Sigmoid colon (tissue), 7 donors: ENCODE data around the gene CREBZF. TPM values are rescaled to one million over a fixed set of nuclear protein-coding genes. Genes with fewer than 3 reads are reported as not detected.
"Not testable (repeated sequence)": the region's sequence is repeated elsewhere in the genome, so short reads cannot be mapped to it uniquely, and the experiment has no call there.

Experiments
- DNase-seq: peaks from one replicate; pipeline ENCODE4 v3.0.0-alpha.2; 2019
- H3K27ac ChIP-seq, 4 donors: fragments of 200-600 bp; sonication (generic); one replicate each; pipeline ENCODE4 v1.5.1; 2016 to 2019; ENCODE audit warnings: mild to moderate bottlenecking in 1 of 4
- H3K27me3 ChIP-seq, 3 donors: fragments of 200-600 bp; sonication (generic); one replicate each; pipeline ENCODE4 v1.5.1; 2019; ENCODE audit warnings: mild to moderate bottlenecking in 1 of 3
- H3K36me3 ChIP-seq, 4 donors: fragments of 200-600 bp; sonication (generic); one replicate each; pipeline ENCODE4 v1.5.1; 2016 to 2019
- H3K4me1 ChIP-seq, 4 donors: fragments of 200-600 bp; sonication (generic); one replicate each; pipeline ENCODE4 v1.5.1; 2017 to 2019
- H3K4me3 ChIP-seq, 4 donors: fragments of 200-600 bp; sonication (generic); one replicate each; pipeline ENCODE4 v1.5.1; 2017 to 2019; ENCODE audit warnings: mild to moderate bottlenecking in 2 of 4, moderate library complexity in 1 of 4
- H3K9me3 ChIP-seq, 4 donors: fragments of 200-600 bp in 3 of 4; sonication (generic) in 3 of 4; one replicate each; pipeline versions ENCODE4 v1.5.1 to v1.6.1; 2013 to 2019
- EP300 ChIP-seq, 4 donors: sonication (generic); formaldehyde crosslinking; IDR thresholded peaks; one replicate each; pipeline ENCODE4 v1.6.1; 2017; ENCODE audit warnings: antibody characterized with exemption in 4 of 4
- POLR2A ChIP-seq, 2 donors: fragments of 450-650 bp; IDR thresholded peaks; one replicate each; pipeline ENCODE4 v1.6.1; 2016; ENCODE audit warnings: antibody characterized with exemption in 2 of 2, mild to moderate bottlenecking in 2 of 2, moderate library complexity in 2 of 2
- POLR2AphosphoS5 ChIP-seq, 4 donors: sonication (generic); formaldehyde crosslinking; IDR thresholded peaks; one replicate each; pipeline ENCODE4 v1.6.1; 2017; ENCODE audit warnings: antibody characterized with exemption in 4 of 4
- WGBS, 2 donors: extraction: QIAGEN DNeasy Blood & Tissue Kit; methylation state at CpG; one replicate each; pipeline ENCODE4 v1.1.7; 2013; 5-methylcytosine and 5-hydroxymethylcytosine counted together
- intact Hi-C: fragments of 100-400 bp; cut with DNase I; formaldehyde crosslinking; loops from one replicate; pipeline ENCODE4 v1.15.1; 2023
- polyA plus RNA-seq, 3 donors: library from polyadenylated mRNA; stranded (reverse); fragments of 200-250 nt; gene quantifications; one replicate each; pipeline ENCODE4 v1.2.3, GENCODE V29; 2013
- total RNA-seq, 4 donors: library from RNA; depleted of rRNA; stranded (reverse); fragments of >200 nt; gene quantifications; one replicate each; pipeline ENCODE4 v1.1.0, GENCODE V29; 2016
- TF ChIP-seq, protein P1 (sequence below), 4 experiments: fragments of 450-650 bp in 3 of 4; fragments of 200-600 bp in 1 of 4; IDR thresholded peaks; one replicate each; pipeline ENCODE4 v1.5.1; 2016 to 2019; ENCODE audit warnings: antibody characterized with exemption in 4 of 4, mild to moderate bottlenecking in 3 of 4, moderate library complexity in 2 of 4
- donor health status: healthy with polysubstance abuse.
- donor health status: Bipolar disorder and iron deficiency.
- donor health status: healthy.

Gene CREBZF
- total and polyA plus RNA-seq, 7 donors: 9.9 to 75.6 (median 50.3) TPM

DNA sequence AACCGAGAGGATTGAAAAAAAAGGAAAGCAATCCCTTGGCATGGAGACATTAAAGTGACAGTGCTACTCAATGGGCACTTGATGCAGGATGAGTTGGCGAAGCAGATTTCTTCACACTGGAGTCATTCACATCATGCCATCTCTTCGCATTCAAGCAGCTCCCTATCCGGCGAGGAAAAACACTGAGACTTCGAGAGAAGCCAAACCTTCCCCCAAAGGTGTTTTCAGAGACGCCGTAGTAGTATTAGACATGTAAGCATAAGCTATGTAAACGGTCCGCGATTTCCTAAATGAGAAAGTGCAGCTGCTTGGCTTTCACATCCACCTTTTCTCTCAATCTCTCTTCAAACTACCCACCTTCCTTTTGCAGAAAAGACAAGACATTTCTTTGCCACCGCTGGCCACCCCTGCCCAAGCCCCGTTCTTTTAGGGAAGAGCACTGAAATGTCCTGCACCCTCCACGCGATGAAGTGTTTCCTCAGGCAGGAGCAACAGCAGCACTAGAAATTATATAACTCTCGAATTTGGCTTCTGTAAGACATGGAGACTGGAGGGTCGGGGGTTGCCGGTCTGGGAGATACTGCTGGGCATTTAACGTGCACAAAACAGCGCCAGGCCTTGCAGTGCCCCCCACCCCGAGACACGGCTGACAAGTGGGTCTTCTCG is 37.5 kb downstream of the CREBZF start, which contains the start of gene DLG2:
TSS of gene DLG2 (minus strand) at position 13 of the 666 bp plus-strand sequence.
- intact Hi-C loops: loop anchor here (5.0 kb wide), 1 partner anchor 60 kb away; the partner anchor contains the start of gene CCDC89
- H3K9me3 ChIP-seq: no peaks in the 10 kb centered on the region
- WGBS, 2 donors: 0 to 1% methylated on average over 23 of the region's 23 CpGs
- TF ChIP-seq POLR2AphosphoS5 (IDR thresholded peaks at IDR 0.05): peak in 1 of 4 donors; percentile 41
- TF ChIP-seq, protein P1, sequence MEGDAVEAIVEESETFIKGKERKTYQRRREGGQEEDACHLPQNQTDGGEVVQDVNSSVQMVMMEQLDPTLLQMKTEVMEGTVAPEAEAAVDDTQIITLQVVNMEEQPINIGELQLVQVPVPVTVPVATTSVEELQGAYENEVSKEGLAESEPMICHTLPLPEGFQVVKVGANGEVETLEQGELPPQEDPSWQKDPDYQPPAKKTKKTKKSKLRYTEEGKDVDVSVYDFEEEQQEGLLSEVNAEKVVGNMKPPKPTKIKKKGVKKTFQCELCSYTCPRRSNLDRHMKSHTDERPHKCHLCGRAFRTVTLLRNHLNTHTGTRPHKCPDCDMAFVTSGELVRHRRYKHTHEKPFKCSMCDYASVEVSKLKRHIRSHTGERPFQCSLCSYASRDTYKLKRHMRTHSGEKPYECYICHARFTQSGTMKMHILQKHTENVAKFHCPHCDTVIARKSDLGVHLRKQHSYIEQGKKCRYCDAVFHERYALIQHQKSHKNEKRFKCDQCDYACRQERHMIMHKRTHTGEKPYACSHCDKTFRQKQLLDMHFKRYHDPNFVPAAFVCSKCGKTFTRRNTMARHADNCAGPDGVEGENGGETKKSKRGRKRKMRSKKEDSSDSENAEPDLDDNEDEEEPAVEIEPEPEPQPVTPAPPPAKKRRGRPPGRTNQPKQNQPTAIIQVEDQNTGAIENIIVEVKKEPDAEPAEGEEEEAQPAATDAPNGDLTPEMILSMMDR (IDR thresholded peaks at IDR 0.05): no peak
- H3K27ac ChIP-seq: peak within 1 kb of the TSS; percentile 88 to 98 (median 96)
- DNase-seq: no peak
- no peaks in the 10 kb centered on the region for H3K27me3 ChIP-seq
- peaks cover 0 to 30% (median 27%) of the 10 kb centered on the region in 4 donors for H3K4me1 ChIP-seq
- H3K36me3 ChIP-seq: peaks cover 0 to 16% (median 0%) of the 10 kb centered on the region in 4 donors
- H3K4me3 ChIP-seq: peak within 1 kb of the TSS; percentile 58 to 90 (median 68)

- H3K4me3 ChIP-seq: peak overlapping the region; percentile 58 to 90 (median 68)
- peak; percentile 69 for DNase-seq
- H3K9me3 ChIP-seq: no peaks in the 10 kb centered on the region
- H3K27ac ChIP-seq: peak overlapping the region; percentile 88 to 98 (median 96)
- H3K4me1 ChIP-seq: peaks cover 0 to 30% (median 27%) of the 10 kb centered on the region in 4 donors
- WGBS, 2 donors: 63 to 74% methylated on average over 2 of the region's 2 CpGs
- intact Hi-C loops: loop anchor here (5.0 kb wide), 1 partner anchor 61 kb away; the partner anchor contains the start of gene CCDC89
- no peaks in the 10 kb centered on the region for H3K27me3 ChIP-seq
- TF ChIP-seq, protein P1 (IDR thresholded peaks at IDR 0.05): no peak
- no peak for TF ChIP-seq POLR2A (IDR thresholded peaks at IDR 0.05)
- TF ChIP-seq POLR2AphosphoS5 (IDR thresholded peaks at IDR 0.05): no peak
- peaks cover 0 to 9% (median 0%) of the 10 kb centered on the region in 4 donors for H3K36me3 ChIP-seq
Measured at GRCh38 chr11:85626496-85626895, 38.4 kb downstream of the CREBZF start.

- 79 to 83% methylated on average over 3 of the region's 3 CpGs for WGBS, 2 donors
- peaks cover 0 to 5% (median 0%) of the 10 kb centered on the region in 4 donors for H3K36me3 ChIP-seq
- TF ChIP-seq POLR2AphosphoS5 (IDR thresholded peaks at IDR 0.05): no peak
- TF ChIP-seq, protein P1 (IDR thresholded peaks at IDR 0.05): no peak
- no peak for TF ChIP-seq POLR2A (IDR thresholded peaks at IDR 0.05)
- no peak for TF ChIP-seq EP300 (IDR thresholded peaks at IDR 0.05)
- H3K27me3 ChIP-seq: no peaks in the 10 kb centered on the region
- H3K9me3 ChIP-seq: no peaks in the 10 kb centered on the region
- intact Hi-C loops: no loop called here
- DNase-seq: no peak
- H3K27ac ChIP-seq: no peak overlapping the region
- peaks cover 0 to 5% (median 0%) of the 10 kb centered on the region in 4 donors for H3K4me1 ChIP-seq
- no peak overlapping the region for H3K4me3 ChIP-seq
Measured at GRCh38 chr11:85620256-85620655, 44.7 kb downstream of the CREBZF start.

DNA sequence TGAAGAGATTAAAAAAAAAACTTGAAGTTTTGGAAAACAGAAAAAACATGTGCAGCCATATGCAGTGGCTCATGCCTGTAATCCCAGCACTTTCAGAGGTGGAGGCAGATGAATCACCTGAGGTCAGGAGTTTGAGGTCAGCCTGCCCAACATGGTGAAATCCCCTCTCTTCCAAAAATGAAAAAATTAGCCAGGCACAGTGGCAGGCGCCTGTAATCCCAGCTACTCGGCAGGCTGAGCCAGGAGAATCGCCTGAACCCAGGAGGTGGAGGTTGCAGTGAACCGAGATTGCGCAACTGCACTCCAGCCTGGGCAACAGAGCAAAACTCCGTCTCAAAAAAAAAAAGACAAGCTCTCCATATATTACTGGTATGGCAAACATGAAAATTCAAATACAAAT is 45.4 kb downstream of the CREBZF start:
- TF ChIP-seq, protein P1 (IDR thresholded peaks at IDR 0.05): no peak
- TF ChIP-seq POLR2A (IDR thresholded peaks at IDR 0.05): no peak
- no peak for TF ChIP-seq POLR2AphosphoS5 (IDR thresholded peaks at IDR 0.05)
- TF ChIP-seq EP300 (IDR thresholded peaks at IDR 0.05): no peak
- 92 to 94% methylated on average over 6 of the region's 6 CpGs for WGBS, 2 donors
- no peak overlapping the region for H3K4me3 ChIP-seq
- no peaks in the 10 kb centered on the region for H3K4me1 ChIP-seq
- DNase-seq: no peak
- H3K36me3 ChIP-seq: peaks cover 0 to 5% (median 0%) of the 10 kb centered on the region in 4 donors
- no peak overlapping the region for H3K27ac ChIP-seq
- H3K9me3 ChIP-seq: no peaks in the 10 kb centered on the region
- intact Hi-C loops: no loop called here
- no peaks in the 10 kb centered on the region for H3K27me3 ChIP-seq

GRCh38 chr11:85611643-85612042 is 53.3 kb downstream of the CREBZF start:
- H3K27me3 ChIP-seq, H3K4me3 ChIP-seq, DNase-seq, H3K27ac ChIP-seq, H3K9me3 ChIP-seq, H3K4me1 ChIP-seq, intact Hi-C loops, H3K36me3 ChIP-seq: not testable (repeated sequence)
- 57 to 81% methylated on average over 2 of the region's 2 CpGs for WGBS, 2 donors

Other genes with a start within 250 kb of the CREBZF start
- gene DLG2, start 37.8 kb downstream of the CREBZF start, total RNA-seq: 10 to 100 TPM in 3 of 4 donors, 1 to 10 TPM in 1; 8.2 to 25.8 (median 16.2) TPM
- 1 to 10 TPM in 1 of 3 donors, under 1 TPM in 1, not detected in 1; 0.60 to 1.3 TPM for gene DLG2, start 37.8 kb downstream of the CREBZF start, polyA plus RNA-seq
- 10 to 100 TPM; 39.3 to 87.5 (median 68.7) TPM for gene TMEM126B, start 36.5 kb downstream of the CREBZF start, total RNA-seq
- gene TMEM126B, start 36.5 kb downstream of the CREBZF start, polyA plus RNA-seq: 100 to 1,000 TPM in 1 of 3 donors, 10 to 100 TPM in 2; 55.7 to 108 (median 75.1) TPM
- 10 to 100 TPM; 21.0 to 45.1 (median 38.1) TPM for gene TMEM126A, start 17.2 kb downstream of the CREBZF start, total RNA-seq
- 10 to 100 TPM; 31.8 to 46.2 (median 42.6) TPM for gene TMEM126A, start 17.2 kb downstream of the CREBZF start, polyA plus RNA-seq
- gene CCDC89, start 21.1 kb upstream of the CREBZF start, total RNA-seq: 1 to 10 TPM; 1.2 to 3.0 (median 2.0) TPM
- under 1 TPM in 2 of 3 donors, not detected in 1; 0.46 to 0.90 TPM for gene CCDC89, start 21.1 kb upstream of the CREBZF start, polyA plus RNA-seq
- 10 to 100 TPM in 2 of 4 donors, 1 to 10 TPM in 2; 9.0 to 30.2 (median 11.9) TPM for gene SYTL2, start 146.0 kb upstream of the CREBZF start, total RNA-seq
- 100 to 1,000 TPM in 1 of 3 donors, 10 to 100 TPM in 2; 41.0 to 104 (median 96.6) TPM for gene SYTL2, start 146.0 kb upstream of the CREBZF start, polyA plus RNA-seq
- gene CCDC83, start 190.3 kb upstream of the CREBZF start, total RNA-seq: not detected
- not detected for gene CCDC83, start 190.3 kb upstream of the CREBZF start, polyA plus RNA-seq